ENCODE measurements around the gene SLC41A2.
"Not testable (repeated sequence)": the region's sequence is repeated elsewhere in the genome, so short reads cannot be mapped to it uniquely, and the experiment has no call there.

The SLC41A2 gene

GRCh38 chr12:104958001-104958804 is at the start of gene SLC41A2:
SLC41A2 (minus strand) TSS chr12:104958290; CDS start chr12:104928527, 29,763 bp downstream.
- DNase-seq, result peak; percentile 59

- no peak for DNase-seq
Observed at GRCh38 chr12:105001476-105001875, 43.4 kb upstream of the SLC41A2 start.

GRCh38 chr12:104999347-104999685 is 41.2 kb upstream of the SLC41A2 start:
- DNase-seq, result no peak

- no peak for DNase-seq
Observed at GRCh38 chr12:104998423-104999346, 40.6 kb upstream of the SLC41A2 start.

GRCh38 chr12:104997541-104997940 is 39.5 kb upstream of the SLC41A2 start:
- no peak for DNase-seq

GRCh38 chr12:104994336-104994735 is 36.2 kb upstream of the SLC41A2 start:
- DNase-seq, result peak; percentile 18

- DNase-seq, result no peak
Observed at GRCh38 chr12:104991565-104992128, 33.6 kb upstream of the SLC41A2 start.

GRCh38 chr12:104990950-104991349 is 32.9 kb upstream of the SLC41A2 start:
- DNase-seq, result no peak

- peak; percentile 71 for DNase-seq
Observed at GRCh38 chr12:104986022-104986941, 28.2 kb upstream of the SLC41A2 start, which contains the start of gene NOPCHAP1. NOPCHAP1 (plus strand) TSS chr12:104986316; CDS start chr12:104986353, 37 bp downstream.

GRCh38 chr12:104985206-104985605 is 27.1 kb upstream of the SLC41A2 start:
- DNase-seq, result no peak

GRCh38 chr12:104977688-104978087 is 19.6 kb upstream of the SLC41A2 start:
- DNase-seq, result not testable (repeated sequence)

- no peak for DNase-seq
Observed at GRCh38 chr12:104976703-104977102, 18.6 kb upstream of the SLC41A2 start.

- DNase-seq, result peak; percentile 56
Observed at GRCh38 chr12:104975587-104976343, 17.7 kb upstream of the SLC41A2 start.

- DNase-seq, result peak; percentile 97
Observed at GRCh38 chr12:104974626-104975290, 16.7 kb upstream of the SLC41A2 start.

GRCh38 chr12:104973250-104973649 is 15.2 kb upstream of the SLC41A2 start:
- DNase-seq, result no peak

- peak; percentile 64 for DNase-seq
Observed at GRCh38 chr12:104971306-104971705, 13.2 kb upstream of the SLC41A2 start.

GRCh38 chr12:104969343-104969742 is 11.3 kb upstream of the SLC41A2 start:
- no peak for DNase-seq

- DNase-seq, result no peak
Observed at GRCh38 chr12:104966677-104967076, 8.6 kb upstream of the SLC41A2 start.

- no peak for DNase-seq
Observed at GRCh38 chr12:104964856-104965205, 6.7 kb upstream of the SLC41A2 start.

GRCh38 chr12:104964167-104964855 is 6.2 kb upstream of the SLC41A2 start:
- no peak for DNase-seq

Data from MV-4-11 (cell line).